Prostate gland (tissue), 1 donor: ENCODE results near the gene ENAH.

Experiments used
- POLR2A ChIP-seq: fragments of 450-650 bp; IDR thresholded peaks from one replicate; pipeline ENCODE4 v1.6.1; 2016; ENCODE audit warnings: antibody characterized with exemption, mild to moderate bottlenecking
- POLR2AphosphoS5 ChIP-seq: sonication (generic); formaldehyde crosslinking; IDR thresholded peaks from one replicate; pipeline ENCODE4 v1.6.1; 2017; ENCODE audit warnings: antibody characterized with exemption

- TF ChIP-seq POLR2A: no peak
- TF ChIP-seq POLR2AphosphoS5: no peak
Observed at GRCh38 chr1:225506727-225507126, 146.2 kb downstream of the ENAH start.
